Stimulated activated CD8-positive, alpha-beta memory T cell treated with anti-CD3 and anti-CD28 coated beads, Interleukin-15, amount 100 ng/mL, for 4 hours (primary cell): Measurements from ENCODE around the gene SMIM11.
"Not testable (repeated sequence)": the region's sequence is repeated elsewhere in the genome, so short reads cannot be mapped to it uniquely, and the experiment has no call there.

Experiments used
- DNase-seq, 2 donors: peaks; one replicate each; pipeline ENCODE4 v3.0.0-alpha.2; 2020; ENCODE audit warnings: low read depth in 2 of 2

Gene SMIM11

DNA sequence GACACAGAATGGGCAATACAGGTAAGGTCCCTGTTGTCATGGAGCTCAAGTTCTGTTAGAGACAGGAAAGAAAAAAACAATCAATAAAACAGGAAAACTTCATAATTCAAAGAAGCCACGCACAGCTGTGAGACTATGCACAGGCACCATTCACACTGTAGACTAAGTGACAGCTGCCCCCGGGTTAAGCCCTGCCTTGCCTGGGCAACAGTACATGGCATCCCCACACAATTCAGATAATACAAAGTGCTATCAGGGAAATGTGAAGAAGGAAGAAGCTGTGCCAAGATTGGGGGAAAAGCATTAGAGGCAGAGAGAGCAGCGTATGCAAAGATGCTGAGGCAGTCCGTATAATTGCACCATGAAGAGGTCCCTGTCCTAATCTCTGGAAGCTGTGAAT, 20.5 kb upstream of the SMIM11 start:
- DNase-seq, result no peak

DNA sequence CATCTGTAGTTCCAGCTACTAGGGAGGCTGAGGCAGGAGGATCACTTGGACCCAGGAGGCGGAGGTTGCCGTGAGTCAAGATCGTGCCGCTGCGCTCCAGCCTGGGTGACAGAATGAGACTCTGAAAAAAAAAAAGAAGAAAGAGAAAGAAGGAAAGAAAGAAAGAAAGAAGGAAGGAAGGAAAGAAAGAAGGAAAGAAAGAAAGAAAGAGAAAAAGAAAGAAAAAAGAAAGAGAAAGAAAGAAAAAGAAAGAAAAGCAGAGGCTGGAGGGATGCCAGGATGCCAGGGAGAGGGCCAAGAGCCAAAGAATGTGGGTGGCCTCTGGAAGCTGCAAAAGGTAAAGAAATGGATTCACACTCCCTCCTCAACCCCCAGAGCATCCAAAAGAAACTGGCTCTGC, 19.7 kb upstream of the SMIM11 start:
- DNase-seq, result no peak

- DNase-seq, result no peak
Measured at GRCh38 chr21:34357889-34358288, 17.4 kb upstream of the SMIM11 start.

GRCh38 chr21:34358866-34359265, 16.4 kb upstream of the SMIM11 start:
- DNase-seq, result no peak

DNA sequence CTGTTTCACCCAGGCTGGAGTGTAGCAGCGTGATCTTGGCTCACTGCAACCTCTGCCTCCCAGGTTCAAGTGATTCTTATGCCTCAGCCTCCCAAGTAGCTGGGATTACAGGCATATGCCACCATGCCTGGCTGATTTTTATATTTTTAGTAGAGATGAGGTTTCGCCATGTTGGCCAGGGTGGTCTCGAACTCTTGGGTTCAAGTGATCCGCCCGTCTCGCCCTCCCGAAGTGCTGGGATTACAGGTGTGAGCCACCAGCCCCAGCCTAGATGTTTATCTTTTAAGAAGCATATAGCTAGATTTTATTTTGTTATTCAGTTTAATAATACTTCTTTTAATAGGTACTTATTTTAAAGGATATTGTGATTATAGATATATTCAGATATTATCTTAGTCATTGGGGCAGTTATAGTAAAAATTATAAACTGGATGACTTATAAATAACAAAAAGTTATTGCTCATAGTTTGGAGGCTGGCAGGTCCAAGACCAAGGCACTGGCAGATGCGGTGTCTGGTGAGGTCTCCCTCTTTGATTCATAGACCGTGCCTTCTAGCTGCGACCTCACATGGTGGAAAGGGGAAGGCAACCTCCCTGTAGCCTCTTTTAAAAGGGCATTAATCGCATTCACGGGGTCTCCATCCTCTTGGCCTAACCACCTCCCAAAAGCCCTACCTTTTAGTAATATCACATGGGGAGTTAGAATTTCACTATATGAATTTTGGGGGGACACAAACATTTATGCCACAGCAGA, 14.6 kb upstream of the SMIM11 start:
- DNase-seq, result no peak

GRCh38 chr21:34362136-34362444, 13.2 kb upstream of the SMIM11 start:
- no peak for DNase-seq

DNA sequence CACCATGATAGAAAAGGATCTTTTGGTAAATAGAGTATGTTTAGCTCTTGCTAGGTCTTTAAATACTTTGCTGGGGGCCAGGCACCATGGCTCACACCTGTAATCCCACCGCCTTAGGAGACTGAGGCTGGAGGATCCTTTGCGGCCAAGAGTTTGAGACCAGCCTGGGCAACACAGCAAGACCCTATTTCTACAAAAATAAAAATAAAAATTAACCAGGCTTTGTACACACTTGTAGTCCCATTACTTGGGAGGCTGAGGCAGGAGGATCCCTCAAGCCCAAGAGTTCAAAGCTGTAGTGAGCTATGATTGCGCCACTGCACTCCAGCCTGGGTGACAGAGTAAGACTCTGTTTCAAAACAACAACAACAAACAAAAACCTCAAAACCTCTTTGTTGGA, 12.6 kb upstream of the SMIM11 start:
- no peak for DNase-seq

DNA sequence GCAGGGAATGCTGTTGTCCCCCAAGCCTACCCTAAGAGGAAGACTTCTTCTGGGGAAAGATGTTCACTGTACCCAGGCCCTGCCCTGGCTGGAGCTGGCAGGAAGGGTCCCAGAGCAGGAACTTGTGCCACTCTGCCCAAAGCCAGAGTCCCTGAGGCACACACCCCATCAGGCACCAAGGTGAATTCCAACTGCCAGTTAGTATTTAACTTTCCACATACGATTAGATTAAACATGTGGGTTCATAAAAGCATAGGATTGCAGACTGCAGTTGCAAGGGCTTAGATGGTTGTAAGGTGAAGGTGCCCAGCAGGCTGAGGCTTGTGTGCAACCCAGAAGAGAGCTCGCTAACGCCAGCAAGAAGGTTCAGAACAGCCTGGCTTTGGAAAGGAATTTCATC, 11.6 kb upstream of the SMIM11 start, which contains the start of gene KCNE2:
KCNE2 (plus strand) TSS at position 274 of the 400 bp plus-strand sequence. CDS start 6,473 bp downstream, outside the sequence.
- DNase-seq, result no peak

DNA sequence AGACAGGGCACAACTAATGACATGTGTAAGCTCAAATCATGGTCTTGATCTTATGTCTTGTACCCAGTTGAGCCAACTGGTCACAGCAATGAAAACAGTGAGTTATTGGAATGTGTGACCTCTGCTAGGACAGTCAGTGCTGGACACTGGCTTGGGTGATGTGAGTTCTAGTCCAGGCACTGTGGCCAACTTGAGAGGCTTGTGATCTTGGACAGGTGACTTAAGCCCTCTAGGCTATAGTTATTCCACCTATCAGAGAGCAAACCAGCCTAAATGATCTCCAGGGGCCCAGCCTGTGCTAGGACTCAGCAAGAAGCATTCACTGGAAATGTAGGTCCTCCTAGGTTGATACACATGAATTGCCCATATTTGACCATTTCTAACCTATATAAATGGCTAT, 10.4 kb upstream of the SMIM11 start:
- DNase-seq, result no peak

- no peak for DNase-seq
Measured at GRCh38 chr21:34365809-34366208, 9.5 kb upstream of the SMIM11 start.

DNA sequence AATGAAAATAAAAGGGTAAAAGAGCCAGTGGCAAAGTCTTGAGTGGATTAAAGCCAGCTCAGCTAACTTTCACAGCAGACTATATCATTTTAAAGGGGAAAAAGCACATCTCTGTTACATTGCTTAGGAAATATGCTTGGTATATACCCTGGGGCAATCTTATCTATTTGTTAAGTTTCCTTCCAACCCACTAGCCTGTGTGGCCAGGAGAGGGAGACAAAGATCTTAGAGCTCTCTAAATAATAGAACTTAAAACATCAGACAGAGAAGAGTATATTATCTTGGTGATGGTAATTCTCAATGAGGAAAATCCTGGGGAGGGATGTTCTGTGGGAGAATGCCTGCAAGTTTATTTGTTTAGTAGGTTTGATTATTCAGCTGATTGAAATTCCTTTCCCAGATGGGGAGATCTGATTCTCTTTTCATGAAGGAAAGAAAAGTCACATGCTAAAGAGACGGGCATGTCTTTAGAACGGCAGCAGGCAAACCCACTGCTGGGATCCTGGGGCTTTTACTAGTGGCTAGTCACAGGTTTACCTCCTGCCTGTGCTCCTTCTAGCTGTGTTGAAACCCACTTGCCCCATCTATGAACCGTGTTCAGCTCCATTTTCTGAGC, 7.9 kb upstream of the SMIM11 start:
- DNase-seq, result no peak

GRCh38 chr21:34369741-34370140, 5.6 kb upstream of the SMIM11 start:
- no peak for DNase-seq

DNA sequence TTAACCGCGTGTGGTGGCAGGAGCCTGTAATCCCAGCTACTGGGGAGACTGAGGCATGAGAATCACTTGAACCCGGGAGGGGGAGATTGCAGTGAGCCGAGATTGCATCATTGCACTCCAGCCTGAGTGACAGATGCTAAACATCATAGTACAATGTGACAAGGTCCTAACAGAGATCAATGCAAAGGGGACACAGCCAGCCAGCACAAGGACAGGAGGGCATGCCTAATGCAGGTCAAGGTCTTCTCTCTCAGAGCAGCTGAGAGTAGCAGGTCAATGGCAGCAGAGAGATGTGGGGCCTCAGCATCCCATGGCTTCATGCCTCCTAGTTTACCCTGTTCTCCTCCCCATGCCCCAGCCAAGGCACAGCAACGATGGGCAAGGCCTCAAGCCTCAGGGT, 3.0 kb upstream of the SMIM11 start:
- DNase-seq, result no peak

DNA sequence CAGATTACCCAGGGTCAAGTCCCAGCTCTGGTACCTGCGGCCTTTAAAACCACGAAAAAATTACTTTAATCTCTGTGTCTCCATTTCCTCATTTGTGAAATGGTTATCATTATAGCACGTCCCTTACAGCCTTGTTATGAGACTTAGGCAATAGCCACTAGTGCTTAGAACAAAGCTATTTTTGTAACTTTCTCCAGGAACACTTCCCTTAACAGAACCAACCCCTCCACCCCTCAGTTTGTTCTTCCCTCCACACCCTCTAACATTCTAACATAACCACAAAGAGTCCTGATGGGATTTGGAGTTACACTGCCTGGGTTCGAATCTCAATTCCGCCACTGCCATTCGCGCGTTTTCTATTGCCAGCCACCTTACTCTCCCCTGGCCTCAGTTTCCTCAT, 845 bp upstream of the SMIM11 start:
- DNase-seq, result not testable (repeated sequence)

GRCh38 chr21:34375619-34375972, 289 bp downstream of the SMIM11 start:
- not testable (repeated sequence) for DNase-seq

DNA sequence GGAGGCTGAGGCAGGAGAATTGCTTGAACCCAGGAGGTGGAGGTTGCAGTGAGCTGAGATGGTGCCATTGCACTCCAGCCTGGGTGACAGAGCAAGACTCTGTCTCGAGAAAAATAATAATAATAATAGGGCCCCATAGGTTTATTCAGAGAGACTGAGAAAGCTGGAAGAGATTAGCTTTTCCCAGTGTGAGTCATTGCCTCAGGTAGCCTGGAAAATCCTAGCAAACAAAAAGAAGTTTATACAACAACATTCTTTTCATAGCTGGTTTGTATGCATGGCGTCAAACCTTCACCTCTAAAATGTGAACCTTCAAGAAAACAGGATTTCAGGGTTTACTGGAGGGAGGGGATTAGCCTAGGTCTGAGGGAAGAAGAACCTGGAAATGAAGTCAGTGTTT, 7.8 kb downstream of the SMIM11 start:
- DNase-seq, result not testable (repeated sequence)

DNA sequence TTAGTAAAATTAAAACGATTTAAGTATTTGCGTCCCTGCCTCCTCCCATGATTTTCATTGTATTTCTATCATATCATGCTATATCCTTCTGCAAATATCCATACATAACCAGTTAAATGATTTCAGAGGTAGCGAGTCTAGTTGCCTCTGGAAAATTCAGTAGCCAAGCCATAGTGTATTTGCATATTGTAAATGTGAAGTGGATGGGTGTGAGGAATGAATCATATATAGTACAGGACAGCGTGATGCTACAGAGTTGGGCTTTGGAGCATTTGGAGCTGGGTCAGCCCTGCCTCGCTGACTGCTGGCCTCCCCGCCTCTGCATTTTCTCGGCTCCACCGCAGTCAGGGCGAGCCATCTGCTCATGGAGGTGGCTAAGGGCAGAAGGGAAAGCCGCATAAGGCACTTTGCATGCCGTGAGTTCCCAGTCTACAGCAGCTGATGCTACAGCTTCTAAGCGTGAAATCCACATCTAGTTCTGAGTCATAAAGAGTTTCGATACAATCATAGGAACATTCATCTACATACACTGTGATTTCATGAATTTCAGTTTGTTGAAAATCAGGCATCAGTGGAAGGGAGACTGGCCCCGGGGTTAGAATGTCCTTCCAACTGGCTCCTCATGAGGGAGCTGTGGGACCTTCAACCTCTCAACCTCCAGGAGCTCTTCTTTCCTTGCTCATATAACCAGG, 8.6 kb downstream of the SMIM11 start:
- DNase-seq, result not testable (repeated sequence)

- not testable (repeated sequence) for DNase-seq
Measured at GRCh38 chr21:34400522-34400921, 25.2 kb downstream of the SMIM11 start.

DNA sequence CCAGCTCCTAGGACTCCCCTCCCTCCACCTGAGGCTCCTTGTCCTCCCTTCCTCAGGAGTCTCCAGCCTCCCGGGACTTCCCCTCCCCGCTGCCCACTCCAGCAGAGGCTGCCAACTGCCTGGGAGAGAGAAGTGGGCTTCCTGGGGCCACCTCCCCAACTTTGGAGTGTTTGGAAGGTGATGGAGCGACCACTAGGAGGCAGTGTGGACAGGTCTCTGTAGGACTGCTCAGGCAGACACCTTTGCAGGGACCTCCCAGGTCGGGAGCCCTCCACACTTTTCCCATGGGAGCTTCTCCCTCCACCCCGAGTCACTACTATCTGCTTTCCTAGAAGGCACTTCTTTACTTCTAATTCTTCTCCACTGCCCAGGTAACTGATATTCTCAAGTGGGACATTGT, 29.4 kb downstream of the SMIM11 start:
- DNase-seq, result not testable (repeated sequence)

DNA sequence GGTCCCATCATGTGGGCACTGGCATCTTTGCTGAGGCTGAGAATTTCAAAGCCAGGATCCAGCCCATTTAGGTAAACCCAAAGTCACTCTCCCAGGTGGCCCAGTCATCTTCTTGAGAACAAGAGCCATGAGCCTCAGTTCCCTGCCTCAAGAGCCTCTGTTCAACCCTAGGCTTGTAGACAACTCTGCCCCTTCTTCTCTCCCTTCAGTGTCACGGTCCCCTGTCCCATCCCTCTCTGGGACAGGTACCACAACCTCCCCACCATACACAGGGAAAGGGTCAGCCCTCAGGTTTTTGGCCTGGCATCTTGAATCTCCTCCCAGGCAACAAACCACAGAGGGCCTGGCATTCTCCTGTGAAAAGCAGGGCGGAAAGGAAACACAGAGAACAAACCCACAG, 30.4 kb downstream of the SMIM11 start:
- DNase-seq, result not testable (repeated sequence)

DNA sequence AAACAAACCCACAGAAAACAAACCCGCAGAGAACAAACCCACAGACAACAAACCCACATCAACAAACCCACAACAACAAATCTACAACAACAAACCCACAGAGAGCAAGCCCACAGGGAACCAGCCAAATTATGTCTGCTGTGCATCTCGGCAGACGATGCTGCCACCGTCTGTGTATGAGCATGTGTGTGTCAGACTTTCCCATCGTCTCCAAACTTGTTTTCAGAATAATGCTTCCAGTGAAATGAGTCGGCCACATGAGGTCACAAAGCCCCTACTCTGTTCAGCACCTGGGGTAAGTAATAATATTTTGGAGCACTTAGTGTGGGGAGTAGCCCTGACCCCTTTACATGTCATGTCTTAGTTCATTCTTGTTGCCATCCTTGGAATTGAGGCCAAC, 30.8 kb downstream of the SMIM11 start:
- not testable (repeated sequence) for DNase-seq

GRCh38 chr21:34406676-34407075, 31.4 kb downstream of the SMIM11 start:
- DNase-seq, result not testable (repeated sequence)

GRCh38 chr21:34407294-34407693, 32.0 kb downstream of the SMIM11 start:
- not testable (repeated sequence) for DNase-seq
